ENCODE measurements around the gene RNU5B-1.

RNU5B-1 gene

DNA sequence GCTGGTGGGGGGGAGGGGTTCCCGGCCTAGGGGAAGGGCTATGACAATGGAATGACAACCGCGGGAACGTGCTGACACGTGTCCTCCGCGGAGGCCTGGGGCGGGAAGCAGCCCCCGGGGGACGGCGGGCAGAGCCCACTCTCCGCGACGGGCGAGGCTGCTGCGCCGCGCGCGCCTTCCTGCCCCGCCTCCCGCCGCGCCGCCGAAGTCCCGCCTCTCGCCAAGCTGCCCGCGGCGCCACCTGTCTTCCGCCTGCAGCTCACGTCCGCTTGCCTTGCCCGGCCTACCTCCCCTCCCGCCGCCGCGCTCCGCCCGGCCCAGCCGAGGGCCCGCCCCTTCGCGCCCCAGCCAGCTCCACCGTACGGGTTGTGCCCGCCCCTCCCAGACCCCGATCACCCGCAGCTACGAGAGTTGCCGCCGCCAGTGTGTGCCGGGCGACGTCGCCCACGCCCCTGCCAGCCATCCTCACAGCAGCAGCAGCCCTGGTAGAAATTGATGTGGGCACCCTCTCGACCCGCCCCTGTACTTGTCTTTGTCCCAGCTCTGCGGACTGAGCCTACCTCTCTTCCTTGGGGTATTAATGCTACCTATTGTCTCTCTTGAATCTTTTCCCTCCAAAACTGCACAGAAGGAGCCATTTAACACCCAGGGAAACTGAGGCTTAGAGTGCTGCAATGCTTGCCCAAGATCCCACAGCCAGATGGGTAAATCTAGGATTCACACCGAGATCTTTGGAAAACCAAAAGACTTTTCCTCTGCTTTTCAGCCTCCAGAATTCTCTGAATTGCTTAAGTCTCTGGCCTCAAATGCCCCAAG, 17.6 kb upstream of the RNU5B-1 start, which contains the start of gene PARP16:
TSS of gene PARP16 (minus strand) at position 180 of the 816 bp plus-strand sequence. CDS start 457 bp downstream, outside the sequence.
- DNase-seq, result peak; percentile 87
- in situ Hi-C loops (cut with HindIII; ENCODE audit: low pct_ligation_motif_present, low pct_unique_long_range_greater_than_20kb, low sequenced_read_pairs), result no loop called here

DNA sequence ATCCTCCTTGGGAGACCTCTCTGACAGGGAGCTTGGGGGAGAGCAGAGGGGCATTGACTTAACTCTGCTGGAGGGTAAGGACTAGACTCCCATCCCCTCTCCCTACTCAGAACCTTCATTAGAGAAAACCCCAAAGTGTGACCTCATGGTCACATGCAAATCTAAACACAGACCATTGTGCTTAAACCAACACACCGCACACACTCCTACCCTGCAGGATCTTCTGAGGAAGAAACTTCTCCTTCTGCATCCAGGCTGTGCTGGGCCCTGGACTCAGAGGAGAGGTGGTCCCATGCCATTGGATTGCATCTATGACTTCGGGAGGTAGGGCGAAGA, 17.0 kb upstream of the RNU5B-1 start:
- in situ Hi-C loops (cut with HindIII; ENCODE audit: low pct_ligation_motif_present, low pct_unique_long_range_greater_than_20kb, low sequenced_read_pairs), result no loop called here
- no peak for DNase-seq

DNA sequence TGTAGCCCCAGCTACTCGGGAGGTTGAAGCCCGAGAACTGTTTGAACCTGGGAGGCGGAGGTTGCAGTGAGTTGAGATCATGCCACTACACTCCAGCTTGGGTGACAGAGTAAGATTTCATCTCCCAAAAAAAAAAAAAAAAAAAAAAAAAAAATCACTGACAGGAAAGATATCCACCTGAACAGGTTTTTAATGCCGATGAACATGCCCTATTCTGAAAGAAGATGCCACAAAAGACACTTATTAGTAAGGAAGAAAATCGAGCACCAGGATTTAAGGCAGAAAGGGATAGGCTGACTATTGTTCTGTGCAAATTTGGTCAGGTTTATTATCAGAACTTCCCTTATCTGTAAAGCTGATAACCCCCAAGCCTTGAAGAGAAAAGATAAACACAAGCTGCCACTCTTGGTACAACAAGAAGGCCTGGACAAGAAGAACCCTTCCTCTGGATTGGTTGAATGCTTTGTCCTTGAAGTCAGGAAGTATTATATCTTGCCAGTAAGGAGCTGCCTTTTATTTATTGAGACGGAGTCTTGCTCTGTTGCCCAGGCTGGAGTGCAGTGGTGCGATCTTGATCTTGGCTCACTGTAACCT, 15.1 kb upstream of the RNU5B-1 start:
- in situ Hi-C loops (cut with HindIII; ENCODE audit: low pct_ligation_motif_present, low pct_unique_long_range_greater_than_20kb, low sequenced_read_pairs), result no loop called here
- DNase-seq, result no peak

DNA sequence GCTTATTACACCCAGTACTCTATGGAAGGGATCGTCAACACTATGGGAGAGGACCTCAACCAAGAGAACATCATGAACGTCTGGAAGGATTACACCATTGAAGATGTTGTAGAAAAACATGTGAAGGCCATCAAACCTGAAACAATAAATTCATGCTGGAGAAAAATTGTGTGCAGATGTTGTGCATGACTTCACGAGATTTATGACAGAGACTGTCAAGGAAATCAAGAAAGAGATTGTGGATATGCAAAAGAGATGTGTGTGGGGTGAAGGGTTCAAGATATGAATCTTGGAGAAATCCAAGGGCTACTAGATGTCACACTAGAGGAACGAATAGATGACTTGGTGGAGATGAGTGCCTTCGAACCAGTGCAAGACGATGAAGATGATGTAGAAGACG, 14.2 kb upstream of the RNU5B-1 start:
- no peak for DNase-seq
- in situ Hi-C loops (cut with HindIII; ENCODE audit: low pct_ligation_motif_present, low pct_unique_long_range_greater_than_20kb, low sequenced_read_pairs), result no loop called here

DNA sequence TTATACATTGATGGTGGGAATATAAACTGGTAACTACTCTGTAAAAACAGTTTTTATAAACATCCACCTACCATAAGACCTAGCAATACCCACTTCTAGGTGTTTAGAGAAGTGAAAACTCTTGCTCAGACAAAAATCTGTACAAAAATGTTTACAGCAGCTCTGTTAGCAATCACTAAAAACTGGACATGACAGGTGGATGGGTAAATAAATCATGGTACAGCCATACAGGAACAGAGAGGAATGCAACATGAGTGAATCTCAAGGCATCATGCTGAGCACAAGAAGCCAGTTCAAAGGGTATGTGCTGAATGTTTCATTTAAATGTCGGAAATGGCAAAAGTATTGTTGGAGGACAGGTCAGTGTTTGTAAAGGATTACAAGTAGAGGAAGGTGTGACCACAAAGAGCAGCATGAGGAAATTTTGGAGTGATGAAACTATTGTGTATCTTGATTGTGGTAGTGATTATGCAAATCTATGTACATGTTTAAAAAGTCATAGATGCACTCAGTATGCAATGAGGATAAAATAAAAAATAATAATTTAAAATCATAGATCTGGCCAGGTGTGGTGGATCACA, 11.4 kb upstream of the RNU5B-1 start:
- in situ Hi-C loops (cut with HindIII; ENCODE audit: low pct_ligation_motif_present, low pct_unique_long_range_greater_than_20kb, low sequenced_read_pairs), result no loop called here
- DNase-seq, result no peak

DNA sequence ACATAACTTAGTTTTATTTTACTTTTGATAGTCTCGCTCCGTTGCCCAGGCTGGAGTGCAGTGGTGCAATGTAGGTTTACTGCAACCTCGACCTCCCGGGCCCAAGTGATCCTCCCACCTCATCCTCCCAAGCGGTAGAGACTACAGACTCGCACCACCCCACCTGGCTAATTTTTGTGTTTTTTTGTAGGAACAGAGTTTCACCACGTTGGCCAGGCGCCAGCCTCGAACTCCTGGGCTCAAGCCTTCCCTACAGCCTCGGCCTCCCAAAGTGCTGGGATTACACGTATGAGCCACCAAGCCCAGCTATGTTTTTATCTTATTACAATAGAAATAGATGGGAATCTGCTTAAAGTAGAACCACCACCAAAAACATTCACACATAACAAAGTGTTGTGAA, 5.7 kb upstream of the RNU5B-1 start:
- in situ Hi-C loops (cut with HindIII; ENCODE audit: low pct_ligation_motif_present, low pct_unique_long_range_greater_than_20kb, low sequenced_read_pairs), result no loop called here
- no peak for DNase-seq

DNA sequence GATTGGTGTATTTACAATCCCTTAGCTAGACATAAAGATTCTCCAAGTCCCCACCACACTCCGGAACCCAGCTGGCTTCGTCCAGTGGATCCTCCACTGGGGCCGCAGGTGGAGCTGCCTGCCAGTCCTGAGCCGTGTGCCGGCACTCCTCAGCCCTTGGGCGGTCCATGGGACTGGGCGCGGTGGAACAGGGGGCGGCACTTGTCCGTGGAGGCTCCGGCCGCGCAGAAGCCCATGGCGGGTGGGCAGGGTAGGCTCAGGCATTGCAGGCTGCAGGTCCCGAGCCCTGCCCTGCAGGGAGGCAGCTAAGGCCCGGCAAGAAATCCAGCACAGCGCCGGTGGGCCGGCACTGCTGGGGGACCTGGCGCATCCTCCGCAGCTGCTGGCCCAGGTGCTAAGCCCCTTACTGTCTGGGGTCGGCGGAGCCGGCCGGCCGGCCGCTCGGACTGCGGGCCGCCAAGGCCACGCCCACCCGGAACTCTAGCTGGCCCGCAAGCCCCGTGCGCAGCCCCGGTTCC, 3.5 kb upstream of the RNU5B-1 start:
- in situ Hi-C loops (cut with HindIII; ENCODE audit: low pct_ligation_motif_present, low pct_unique_long_range_greater_than_20kb, low sequenced_read_pairs), result no loop called here
- DNase-seq, result no peak

DNA sequence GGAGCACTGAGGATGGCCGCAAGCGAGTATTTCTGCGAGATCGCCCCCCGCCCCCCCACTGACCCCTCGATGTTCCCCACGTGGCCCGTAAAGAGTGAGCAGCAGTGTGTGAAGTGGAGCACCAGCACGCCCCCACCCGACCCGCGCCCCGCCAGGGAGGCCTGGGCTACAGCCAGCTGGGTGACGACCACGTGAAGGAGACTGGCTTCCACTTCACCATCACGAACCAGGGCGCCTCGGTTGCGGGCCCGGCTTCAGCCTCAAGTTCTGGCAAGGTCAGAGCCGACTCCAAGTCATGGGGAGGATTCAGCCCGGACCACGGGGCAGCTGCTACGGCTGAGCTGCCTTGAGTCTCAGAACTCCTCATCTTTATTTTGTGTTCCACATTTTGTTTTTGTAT, 2.4 kb upstream of the RNU5B-1 start:
- in situ Hi-C loops (cut with HindIII; ENCODE audit: low pct_ligation_motif_present, low pct_unique_long_range_greater_than_20kb, low sequenced_read_pairs), result no loop called here
- no peak for DNase-seq

DNA sequence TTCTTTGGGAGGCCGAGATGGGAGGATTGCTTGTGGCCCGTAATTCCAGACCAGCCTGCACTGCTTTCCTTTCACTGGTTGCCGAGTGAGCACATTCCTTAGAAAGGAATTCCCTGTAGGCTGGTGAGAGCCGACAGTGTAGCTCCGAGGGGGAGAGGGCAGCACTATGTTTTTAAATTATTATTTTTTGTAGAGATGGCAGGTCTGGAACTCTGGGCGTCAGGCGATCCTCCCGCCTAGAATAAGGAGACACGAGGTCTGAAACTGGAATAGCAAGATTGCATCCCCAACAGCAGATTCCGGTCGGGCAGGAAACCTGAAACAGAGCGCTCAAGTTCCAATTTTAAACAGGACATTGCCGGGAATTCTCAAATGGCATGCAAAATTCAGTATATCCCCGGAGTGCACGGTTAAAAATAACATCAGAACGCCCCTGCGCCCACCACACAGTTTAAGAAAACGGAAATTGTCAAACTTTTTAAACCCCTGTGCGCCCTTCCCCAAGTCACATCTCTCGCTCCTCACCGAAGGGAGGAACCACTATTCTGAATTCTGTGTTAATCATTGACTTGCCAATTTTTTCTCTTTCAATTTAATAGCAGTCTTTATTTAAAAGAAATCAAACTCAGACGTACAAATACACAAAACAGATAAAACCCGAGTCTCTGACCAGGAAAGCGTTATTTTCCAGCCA, 643 bp upstream of the RNU5B-1 start:
- DNase-seq, result peak; percentile 47
- in situ Hi-C loops (cut with HindIII; ENCODE audit: low pct_ligation_motif_present, low pct_unique_long_range_greater_than_20kb, low sequenced_read_pairs), result no loop called here

DNA sequence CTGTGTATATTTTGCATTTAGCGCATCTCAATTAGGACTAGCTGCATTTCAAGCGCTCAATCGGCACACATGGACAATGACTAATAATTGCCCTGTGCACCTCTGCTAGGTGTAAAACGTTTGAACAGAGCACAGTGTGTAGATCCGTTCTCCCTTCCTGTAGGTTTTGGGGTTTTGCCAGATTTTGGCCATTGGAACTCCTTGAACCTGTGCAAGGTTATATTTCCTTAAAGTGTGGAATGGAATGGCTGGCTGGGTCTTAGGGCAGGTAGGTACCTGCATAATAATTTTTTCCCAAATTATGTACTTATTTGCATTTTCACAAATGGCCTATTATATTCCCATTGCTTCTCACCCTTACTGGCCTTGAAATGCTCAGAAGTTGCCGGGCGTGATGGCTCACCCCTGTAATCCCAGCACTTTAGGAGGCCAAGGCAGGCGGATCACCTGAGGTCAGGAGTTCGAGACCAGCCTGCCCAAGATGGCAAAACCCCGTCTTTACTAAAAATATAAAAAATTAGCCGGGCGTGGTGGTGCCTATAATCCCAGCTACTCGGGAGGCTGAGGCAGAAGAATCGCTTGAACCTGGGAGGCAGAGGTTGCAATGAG, 777 bp downstream of the RNU5B-1 start:
- DNase-seq, result no peak
- in situ Hi-C loops (cut with HindIII; ENCODE audit: low pct_ligation_motif_present, low pct_unique_long_range_greater_than_20kb, low sequenced_read_pairs), result no loop called here

DNA sequence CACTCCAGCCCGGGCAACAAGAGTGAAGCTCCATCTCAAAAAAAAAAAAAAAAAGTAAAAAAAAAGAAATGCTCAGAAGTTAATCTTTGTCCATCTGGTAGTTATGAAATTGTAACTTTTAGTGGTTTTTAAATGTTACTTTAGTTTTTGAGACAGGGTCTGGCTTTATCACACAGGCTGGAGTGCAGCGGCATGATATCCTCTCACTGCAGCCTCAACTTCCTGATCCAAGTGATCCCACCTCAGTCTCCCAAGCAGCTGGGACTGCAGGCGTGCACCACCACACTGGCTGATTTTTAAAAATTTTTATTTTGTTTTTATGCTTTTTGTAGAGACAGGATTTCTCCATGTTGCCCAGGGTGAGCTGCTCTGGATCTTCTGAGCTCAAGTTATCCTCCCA, 1.3 kb downstream of the RNU5B-1 start:
- no peak for DNase-seq
- in situ Hi-C loops (cut with HindIII; ENCODE audit: low pct_ligation_motif_present, low pct_unique_long_range_greater_than_20kb, low sequenced_read_pairs), result no loop called here

DNA sequence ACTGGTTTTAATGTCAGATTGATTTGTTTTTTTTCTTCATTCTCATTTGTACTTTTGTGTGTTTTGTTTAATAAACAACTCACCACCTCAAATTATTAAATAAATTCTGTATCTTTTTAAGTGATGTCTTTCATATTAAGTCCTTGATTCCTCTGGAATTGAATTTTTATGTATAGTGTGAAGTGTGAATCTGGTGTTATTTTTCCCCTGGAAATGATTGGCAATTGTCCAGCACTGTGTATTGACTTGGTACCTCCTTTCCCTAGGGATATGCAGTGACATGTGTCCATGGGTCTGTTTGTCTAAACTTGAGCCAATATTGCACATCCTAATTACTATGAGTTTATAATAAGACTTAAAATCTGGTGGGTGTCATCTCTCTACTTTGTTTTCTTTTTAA, 2.1 kb downstream of the RNU5B-1 start:
- no peak for DNase-seq
- in situ Hi-C loops (cut with HindIII; ENCODE audit: low pct_ligation_motif_present, low pct_unique_long_range_greater_than_20kb, low sequenced_read_pairs), result no loop called here

DNA sequence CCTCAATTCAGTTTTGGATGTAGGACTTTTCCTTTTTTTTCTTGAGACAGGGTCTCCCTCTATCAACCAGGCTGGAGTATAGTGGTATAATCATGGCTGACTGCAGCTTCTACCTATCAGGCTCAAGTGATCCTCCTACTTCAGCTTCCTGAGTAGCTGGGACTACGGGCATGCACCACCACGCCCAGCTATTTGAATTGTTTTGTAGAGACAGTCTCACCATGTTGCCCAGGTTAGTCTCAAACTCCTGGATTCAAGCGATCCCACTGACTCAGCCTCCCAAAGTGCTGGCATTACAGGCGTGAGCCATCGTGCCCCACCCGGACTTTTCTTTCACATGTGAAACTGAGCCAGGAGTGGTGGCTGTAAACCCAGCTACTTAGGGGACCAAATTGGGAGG, 3.5 kb downstream of the RNU5B-1 start:
- in situ Hi-C loops (cut with HindIII; ENCODE audit: low pct_ligation_motif_present, low pct_unique_long_range_greater_than_20kb, low sequenced_read_pairs), result no loop called here
- DNase-seq, result no peak

DNA sequence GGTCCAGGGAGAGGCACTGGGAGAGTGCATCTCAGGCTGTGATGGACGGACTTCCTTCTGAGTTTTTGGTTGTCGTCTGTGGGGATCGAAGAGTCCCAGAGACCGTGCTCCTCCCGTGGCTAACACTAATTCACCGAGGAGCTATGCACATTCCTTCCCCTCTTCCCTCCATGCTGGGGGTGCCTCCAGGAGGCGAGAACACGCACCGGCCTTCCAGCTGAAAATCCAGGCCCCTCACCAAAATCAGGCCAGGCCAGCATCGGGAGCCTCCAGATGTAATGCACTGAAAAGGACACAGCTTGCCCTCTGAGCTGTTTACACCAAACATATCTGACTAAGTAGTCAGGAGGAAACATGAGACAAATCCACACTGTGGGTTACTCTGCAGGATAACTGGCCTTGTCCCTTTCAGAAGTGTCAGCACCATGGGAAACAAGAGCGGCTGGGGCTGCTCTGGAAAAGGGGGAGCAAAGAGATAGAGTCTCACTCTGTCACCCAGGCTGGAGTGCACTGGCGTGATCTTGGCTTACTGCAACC, 5.5 kb downstream of the RNU5B-1 start:
- in situ Hi-C loops (cut with HindIII; ENCODE audit: low pct_ligation_motif_present, low pct_unique_long_range_greater_than_20kb, low sequenced_read_pairs), result no loop called here

DNA sequence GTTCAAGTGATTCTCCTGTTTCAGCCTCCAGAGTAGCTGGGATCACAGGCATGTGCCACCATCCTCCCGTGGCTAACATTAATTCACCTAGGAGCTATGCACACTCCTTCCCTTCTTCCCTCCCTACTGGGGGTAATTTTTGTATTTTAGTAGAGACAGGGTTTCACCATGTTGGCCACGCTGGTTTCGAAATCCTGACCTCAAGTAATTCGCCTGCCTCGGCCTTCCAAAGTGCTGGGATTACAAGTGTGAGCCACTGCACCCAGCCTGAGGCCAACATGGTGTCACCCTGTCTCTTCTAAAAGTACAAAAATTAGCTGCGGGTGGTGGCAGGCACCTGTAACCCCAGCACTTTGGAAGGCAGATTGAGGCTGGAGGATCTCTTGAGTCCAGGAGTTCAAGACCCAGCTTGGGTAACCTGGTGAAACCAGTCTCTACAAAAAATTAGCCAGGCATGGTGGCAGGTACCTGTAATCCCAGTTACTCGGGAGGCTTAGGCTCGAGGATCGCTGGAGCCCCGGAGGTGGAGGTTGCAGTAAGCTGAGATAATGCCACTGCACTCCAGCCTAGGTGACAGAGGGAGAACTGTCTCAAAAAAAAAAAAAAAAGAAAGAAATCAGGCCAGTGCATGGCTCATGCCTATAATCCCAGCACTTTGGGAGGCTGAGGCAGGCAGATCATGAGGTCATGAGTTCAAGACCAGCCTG, 6.1 kb downstream of the RNU5B-1 start:
- in situ Hi-C loops (cut with HindIII; ENCODE audit: low pct_ligation_motif_present, low pct_unique_long_range_greater_than_20kb, low sequenced_read_pairs), result no loop called here
- no peak for DNase-seq

More for the DNA sequence above, 5.5 kb downstream of the RNU5B-1 start:
- no peak for DNase-seq

DNA sequence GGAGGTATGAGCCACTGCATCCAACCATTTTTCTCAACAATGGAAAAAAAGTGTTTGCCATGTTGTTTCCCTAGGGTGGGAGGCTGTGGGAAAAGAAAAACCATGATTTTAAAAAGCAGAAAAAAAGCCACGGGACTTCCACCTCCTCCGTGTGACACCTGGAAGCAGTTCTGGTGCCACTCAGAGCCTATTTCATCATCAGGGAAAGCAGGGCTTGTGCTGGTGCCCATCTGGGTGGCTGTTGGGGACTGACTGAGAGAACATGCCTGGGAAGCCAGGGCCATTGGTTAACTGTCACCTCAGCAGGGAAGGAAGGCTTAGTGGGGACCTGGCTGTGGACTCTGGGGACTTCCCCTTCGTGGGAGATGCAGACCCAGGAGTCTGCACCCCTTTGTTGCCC, 7.3 kb downstream of the RNU5B-1 start:
- no peak for DNase-seq
- in situ Hi-C loops (cut with HindIII; ENCODE audit: low pct_ligation_motif_present, low pct_unique_long_range_greater_than_20kb, low sequenced_read_pairs), result no loop called here

DNA sequence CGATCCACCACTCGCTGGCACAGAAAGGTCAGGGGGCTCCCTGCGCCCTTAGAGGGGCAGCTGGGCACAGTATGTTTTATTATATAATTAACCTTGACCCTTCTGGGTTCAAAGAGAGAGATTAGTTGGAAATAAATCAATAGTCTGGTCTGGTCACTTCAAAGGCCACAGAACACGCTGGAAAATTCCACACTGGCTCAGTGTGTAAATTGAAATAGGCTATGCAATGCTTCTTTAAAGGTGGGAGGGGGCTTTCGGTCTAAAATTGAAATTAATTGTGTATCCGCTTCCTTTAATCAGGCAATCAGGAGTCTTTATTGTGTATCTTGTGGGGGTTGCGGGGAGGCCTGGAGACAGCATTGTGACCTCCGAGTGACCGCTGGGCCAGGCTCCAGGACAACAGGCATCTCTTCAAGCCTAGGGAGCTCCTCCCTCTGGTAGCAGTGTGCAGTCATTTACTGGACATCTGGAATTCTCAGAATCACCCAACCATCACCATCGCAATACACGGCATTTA, 8.0 kb downstream of the RNU5B-1 start:
- in situ Hi-C loops (cut with HindIII; ENCODE audit: low pct_ligation_motif_present, low pct_unique_long_range_greater_than_20kb, low sequenced_read_pairs), result no loop called here
- peak; percentile 15 for DNase-seq

DNA sequence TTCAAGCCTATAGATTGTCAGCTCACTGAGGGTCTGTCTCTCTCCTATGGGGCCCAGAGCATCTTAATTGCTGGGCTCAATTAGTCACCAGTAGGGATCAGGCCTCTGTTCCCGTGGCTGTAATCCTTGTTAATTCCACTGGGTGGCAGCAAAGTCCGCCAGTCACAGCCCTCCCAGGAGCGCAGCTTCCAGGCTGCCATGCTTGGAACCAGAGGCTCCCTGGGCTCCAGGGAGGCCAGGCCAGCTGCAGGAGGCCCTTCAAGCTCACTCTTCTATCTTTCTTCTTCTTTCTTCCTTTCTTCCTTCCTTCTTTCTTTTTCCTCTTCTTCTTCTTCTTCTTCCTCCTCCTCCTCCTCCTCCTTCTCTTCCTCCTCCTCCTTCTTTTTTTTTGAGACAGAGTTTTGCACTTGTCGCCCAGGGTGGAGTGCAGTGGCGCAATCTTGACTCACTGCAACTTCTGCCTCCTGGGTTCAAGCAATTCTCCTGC, 14.4 kb downstream of the RNU5B-1 start:
- in situ Hi-C loops (cut with HindIII; ENCODE audit: low pct_ligation_motif_present, low pct_unique_long_range_greater_than_20kb, low sequenced_read_pairs), result no loop called here
- peak; percentile 65 for DNase-seq

Data from ACHN (cell line).